CD4-positive, alpha-beta T cell treated with Interleukin-4 for 1 hour (primary cell): Measurements from ENCODE around the gene CASP7.

ENCODE experiments used
- DNase-seq, 2 donors: peaks; one replicate each; pipeline ENCODE4 v3.0.0-alpha.2; 2020 to 2022

Gene CASP7

DNA sequence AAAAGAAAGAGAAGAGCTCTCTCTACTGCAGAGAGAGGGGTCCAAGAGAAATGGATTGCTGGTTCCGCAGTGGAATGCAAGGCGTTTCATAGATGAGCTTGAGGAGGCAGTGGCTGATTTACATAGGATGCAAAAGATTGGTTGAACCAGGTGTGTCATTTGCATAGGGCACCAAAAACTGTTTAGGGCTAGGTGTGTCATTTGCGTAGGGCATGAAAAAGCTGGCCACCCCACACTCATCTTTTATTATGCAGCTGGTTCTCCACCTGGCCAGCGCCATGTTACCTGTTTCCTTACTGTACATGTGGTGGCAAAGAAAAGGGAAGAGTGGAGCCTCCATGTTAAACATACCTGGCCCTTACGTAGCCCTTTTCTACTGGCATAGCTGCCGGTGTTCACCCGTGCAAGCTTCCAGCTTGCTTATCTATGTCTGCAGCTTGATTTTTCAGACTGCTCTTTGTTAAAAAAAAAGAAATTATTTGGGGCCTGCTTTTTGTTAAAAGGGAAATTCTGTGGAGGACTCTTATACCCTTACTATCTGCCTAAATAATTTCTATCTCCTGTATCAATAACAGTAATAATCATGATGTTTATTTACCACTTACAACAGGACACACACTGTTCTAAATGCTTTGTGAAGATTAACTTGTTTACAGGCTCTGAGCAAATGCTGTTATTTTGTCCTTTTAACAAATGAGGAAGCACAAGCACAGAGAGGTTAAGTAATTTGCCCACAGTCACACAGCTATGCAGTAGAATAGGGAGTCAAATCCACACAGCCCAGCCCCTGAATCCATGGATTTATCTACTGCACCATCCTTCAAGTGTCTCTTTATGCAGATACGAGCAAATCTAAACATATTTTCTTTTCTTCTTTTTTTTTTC is 33.3 kb downstream of the CASP7 start:
- no peak for DNase-seq

DNA sequence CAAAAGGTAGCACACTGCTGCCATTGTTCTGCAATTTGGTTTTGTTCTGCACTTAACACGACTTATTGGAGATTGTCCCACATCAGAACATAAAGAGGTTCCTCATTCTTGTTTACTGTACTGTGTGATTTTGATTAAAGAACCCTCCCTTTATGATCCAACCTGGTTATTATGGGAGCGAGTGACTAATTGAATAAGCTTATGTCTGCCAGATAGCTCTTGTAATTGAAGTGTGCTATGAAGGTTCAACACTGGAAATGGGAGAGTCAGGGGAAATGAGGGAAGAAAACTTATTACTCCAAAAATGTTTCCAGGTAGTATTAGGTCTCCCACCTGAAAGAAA is 33.9 kb downstream of the CASP7 start:
- no peak for DNase-seq

DNA sequence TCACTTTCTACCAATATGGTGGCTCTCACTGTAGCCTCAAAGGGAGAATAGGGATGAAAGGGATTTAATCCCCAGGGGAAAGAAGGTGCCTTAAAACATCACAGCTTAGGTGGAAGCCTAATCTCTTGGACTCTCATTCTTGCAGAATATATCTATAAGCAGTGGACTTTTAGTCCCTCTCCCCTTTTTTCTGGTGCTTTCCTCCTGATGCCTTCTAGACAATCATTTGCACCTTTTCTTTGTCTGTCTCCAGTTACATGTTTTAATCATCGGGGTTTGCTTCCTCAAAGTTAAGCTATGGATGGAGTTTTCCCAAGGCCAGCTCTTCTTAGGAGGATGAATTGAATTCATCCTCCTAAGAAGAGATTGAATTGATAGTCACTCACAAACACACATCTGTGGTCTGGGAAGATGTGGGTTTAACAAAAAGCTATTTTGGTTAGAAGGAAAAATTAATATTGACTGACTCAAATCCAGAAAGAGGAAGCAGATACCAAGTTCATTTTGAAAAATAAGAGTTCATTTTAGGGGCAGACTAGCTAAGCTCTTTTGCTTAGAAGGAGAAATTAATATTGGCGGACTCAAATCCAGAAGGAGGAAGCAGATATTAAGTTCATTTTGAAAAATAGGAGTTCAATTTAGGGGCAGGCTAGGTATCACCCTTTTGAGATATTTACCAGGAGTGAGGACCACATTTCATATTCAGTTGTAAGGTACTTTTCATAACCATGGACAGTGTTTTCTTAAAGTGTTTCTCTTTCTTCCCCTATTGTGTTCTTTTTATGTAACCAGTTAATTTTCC is 36.6 kb downstream of the CASP7 start:
- DNase-seq = no peak

DNA sequence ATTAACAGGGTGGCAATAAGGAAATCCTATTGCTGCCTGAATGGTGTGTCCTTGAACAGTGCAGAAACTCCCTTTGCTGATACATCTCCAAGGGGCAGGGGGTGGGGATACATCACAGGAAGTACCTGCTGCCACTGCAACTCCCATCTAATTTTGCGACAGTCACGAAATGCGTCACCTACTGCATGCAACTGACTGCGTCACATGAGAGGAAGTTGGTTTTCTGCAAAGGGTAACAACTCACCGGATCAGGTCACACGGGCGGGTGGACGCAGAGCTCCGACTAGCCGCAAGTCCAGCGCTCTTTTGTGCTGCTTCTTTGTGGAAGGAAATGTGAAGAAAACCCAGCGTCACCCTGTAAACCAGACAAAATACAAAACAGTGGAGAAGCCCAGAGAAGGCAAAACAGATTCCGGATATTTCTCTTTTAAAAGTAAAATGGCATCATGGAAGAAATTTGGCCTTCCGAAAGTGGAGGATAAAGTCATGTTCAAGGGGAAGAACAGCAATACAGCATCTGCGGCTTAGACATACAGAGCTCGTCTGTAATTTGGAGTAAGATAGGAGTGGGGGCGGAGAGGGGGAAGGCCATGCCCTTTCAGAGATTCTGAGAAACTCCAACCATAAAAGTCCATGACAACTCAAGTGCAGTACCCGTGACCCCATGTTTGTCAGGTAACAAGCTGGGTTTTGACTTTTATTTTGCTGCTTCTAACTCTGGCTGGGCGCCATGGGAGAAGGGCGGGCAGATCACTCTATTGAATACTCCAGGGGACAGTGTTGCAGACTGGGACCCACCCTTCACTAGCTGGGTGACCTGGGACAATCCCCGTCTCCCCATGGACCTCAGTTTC is 39.5 kb downstream of the CASP7 start:
- DNase-seq = no peak

DNA sequence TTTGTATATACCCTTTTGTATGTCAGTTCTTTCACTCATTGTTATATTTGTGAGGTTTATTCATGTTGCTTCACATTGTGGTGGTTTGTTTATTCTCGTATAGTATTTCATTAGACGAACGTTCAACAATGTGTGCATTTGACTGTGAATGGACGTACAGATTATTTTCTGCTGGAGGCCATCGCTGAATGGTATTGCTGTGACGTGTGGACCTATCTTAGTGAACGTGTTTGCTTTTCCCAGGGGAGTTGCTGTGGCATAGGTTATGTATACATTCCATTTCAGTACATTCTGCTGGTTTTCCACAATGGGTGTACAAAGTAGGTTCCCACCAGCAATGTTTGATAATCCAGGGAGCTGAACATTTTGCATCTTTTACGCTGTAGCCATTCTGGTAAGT is 40.7 kb downstream of the CASP7 start:
- no peak for DNase-seq

DNA sequence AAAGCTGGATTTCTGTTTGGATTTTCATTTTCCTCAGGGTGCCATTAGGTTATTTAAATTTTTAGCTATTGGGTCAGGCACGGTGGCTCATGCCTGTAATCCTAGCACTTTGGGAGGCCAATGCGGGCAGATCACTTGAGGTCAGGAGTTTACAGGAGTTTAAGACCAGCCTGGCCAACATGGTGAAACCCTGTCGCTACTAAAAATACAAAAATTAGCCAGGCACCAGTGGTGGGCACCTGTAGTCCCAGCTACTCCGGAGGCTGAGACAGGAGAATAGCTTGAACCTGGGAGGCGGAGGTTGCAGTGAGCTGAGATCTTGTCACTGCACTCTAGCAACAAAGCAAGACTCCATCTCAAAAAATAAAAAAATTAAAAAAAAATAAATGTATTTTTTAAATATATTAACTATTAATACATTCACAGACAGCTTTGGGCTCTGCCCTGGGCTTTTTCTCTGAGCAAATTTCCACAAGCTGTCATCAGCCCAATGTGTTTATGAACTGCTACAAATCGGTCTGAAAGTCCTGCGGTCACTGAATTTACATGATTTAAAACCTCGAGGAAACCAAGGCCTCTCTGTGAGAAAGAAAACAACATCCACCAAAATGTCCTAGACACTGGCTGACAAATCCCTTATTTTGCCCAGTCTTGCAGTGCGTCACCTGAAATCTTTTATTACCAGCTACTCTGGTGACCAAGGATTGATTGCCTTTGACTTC is 52.6 kb downstream of the CASP7 start:
- no peak for DNase-seq

DNA sequence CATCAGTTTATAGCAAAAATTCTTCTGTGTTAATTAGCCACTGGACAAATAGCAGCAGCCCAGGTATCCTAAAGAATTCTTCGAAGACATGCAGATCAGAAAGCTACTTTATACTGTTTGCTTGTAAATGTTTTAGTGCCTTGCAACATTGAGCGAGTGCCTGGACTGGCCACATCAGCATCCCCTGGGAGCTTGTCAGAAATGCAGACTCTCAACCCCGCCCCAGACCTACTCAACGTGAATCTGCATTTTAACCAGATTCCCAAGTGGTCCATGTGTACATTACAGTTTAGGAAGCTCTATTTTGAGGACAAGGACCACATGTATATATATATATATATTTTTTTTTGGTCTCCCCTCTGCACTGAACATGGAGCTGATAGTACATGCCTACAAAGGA is 53.3 kb downstream of the CASP7 start:
- DNase-seq = no peak

DNA sequence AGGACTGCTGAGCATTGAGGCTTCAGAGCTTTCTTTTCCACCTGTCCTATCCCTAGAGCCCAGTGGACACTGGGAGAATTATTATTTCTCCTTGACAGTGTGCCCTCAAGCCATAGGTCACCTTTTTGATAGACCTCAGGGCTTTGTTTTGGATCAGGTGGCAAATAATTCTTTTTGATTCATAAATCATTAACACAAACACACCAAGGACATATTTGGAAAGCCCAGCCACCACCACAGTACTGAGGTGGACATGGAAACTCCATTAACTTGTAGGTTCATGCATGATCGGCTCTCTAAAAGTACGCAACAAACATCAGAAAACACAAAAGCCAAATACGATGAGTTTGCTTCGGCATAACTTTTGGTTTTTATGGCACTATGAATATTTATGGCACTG is 53.9 kb downstream of the CASP7 start:
- DNase-seq = no peak

DNA sequence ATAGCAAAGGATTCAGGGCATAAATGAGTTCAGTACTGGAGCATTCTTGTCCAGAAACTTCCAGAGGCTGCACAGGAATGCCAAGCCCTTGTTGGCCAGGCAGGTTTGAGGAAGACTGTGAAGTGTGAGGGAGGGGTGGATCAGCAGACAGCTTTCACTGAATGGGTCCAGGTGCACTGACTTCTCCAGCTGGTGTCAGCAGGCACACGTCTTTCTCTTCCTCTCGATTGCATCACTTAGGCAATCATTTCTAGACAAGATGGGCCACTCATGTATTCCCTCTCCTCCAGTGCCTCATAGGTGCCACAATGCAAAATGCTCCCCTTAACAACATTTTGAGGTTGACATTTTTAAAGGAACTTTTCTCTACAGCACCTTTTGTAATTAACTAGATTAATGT is 56.2 kb downstream of the CASP7 start:
- no peak for DNase-seq

DNA sequence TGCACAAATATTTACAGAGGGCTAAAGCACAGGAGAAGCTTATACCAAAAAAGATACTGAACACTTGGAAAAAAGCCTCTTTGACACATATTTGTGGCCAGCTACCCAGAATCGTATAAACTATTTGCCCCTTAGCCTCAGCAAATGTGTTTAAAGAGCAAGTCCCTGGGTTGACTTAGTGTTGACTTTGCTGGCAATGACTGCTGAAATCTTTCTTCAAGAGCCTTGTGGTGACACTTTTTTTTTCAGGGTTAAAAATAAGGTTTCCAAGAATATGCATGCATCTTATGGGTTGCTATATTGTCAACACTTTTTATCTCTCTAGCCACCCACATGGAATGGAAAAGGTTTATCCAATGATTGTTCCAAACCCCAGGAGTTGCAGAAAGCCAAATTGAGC is 56.9 kb downstream of the CASP7 start:
- DNase-seq = no peak

DNA sequence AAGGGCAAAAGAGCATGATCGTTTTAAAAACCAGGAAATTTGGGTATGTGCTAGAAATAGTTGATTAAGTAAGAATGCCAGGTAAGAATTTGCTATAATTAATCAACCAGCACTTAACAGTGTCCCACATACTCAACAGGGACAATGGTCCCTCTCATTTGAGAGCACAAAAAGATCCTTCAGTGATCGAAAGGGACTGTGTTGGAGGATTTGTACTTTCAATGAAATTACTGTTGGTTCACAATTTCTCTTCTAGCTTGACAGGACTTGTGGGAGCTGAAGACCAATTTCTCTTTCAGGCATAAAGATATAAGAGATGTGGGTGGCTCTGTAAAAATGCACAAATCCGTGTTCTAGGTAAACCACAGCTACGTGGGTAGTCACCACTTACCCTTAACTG is 59.3 kb downstream of the CASP7 start:
- DNase-seq = no peak

DNA sequence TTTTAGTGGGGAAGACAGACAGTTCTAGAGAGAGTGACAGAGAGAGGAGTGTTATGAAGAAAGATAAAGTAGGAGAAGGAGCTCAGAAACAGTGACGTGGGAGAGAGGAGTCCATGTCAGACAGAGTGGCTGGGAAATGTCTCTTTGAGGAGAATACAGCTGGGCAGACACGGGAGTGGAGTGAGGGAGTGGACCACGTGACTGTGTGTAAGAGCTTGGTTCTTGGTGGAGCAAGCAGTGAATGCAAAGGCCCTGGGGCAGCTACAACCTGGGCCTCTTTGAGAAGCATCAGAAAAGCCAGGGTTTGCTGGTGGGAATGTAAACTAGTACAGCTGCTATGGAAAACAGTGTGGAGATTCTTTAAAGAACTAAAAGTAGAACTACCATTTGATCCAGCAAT is 59.9 kb downstream of the CASP7 start:
- DNase-seq = no peak

DNA sequence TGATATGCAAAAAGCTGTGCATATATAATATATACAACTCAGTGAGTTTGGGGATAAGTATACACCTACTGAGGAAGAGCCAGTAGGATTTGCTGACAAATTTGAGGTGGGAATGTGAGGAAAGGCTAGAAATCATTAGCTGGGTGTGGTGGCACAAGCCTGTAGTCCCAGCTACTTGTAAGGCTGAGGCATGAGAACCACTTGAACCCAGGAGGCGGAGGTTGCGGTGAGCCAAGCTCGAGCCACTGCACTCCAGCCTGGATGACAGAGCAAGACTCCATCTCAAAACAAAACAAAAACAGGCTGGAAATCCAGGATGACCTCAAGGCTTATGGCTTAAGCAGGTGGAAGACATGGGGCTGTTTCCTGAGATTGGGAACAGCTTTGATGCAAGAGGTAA is 61.1 kb downstream of the CASP7 start:
- no peak for DNase-seq

DNA sequence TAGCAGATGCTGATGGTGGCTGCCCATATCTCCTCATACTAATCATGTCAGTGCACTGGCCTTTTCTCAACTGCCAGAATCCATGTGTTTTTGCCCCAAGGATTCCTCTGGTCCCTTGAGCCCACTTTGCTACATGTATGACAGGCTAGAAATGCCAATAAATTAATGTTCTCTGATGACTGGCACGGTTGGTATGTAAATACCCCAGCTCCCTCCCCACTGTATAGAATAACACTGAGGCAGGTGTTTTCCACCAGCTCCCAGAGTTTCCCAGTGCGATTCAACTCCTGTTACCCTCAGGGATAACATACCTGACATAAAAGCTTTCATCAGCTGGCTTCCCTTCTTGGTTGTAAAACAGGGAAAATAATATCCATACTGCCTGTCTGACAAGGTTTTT is 62.8 kb downstream of the CASP7 start:
- DNase-seq = no peak

DNA sequence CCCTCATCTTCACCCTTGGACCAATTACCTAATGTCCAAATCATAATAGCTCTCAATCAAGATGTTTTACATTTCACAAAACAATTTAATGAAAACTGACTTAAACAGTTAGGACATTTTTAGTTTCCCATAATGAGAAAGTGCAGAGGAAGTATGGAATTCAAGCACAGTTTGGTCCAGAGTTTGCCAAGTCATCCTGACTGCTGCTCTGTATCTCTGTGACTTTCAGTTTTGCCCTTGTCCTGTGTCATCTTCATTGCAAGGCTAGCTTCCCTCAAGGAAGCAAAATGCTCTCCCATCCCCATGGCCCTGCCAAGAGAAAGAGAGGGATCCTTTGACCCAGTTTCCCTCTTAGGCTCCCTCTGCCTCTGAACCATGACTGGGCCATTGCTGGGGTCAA is 63.9 kb downstream of the CASP7 start:
- no peak for DNase-seq

DNA sequence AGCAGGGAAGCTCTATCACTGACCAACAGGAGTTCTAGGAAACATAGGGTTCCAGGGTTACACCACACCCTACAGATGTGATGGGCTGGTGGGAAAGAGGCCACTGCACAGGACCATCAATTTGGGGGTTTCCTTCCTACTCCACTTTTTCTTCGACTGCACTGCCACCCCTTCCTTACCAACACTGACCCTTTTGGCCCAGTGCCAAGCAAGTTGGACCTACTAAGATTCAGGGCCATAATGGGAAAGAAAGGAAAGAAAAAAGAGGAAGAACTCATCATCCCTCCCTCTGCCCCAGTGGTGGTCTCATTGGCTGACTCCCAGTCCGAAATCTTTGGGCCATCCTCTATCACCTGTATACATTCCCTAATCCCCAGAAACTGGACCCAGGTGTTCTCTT is 65.7 kb downstream of the CASP7 start:
- DNase-seq = no peak

DNA sequence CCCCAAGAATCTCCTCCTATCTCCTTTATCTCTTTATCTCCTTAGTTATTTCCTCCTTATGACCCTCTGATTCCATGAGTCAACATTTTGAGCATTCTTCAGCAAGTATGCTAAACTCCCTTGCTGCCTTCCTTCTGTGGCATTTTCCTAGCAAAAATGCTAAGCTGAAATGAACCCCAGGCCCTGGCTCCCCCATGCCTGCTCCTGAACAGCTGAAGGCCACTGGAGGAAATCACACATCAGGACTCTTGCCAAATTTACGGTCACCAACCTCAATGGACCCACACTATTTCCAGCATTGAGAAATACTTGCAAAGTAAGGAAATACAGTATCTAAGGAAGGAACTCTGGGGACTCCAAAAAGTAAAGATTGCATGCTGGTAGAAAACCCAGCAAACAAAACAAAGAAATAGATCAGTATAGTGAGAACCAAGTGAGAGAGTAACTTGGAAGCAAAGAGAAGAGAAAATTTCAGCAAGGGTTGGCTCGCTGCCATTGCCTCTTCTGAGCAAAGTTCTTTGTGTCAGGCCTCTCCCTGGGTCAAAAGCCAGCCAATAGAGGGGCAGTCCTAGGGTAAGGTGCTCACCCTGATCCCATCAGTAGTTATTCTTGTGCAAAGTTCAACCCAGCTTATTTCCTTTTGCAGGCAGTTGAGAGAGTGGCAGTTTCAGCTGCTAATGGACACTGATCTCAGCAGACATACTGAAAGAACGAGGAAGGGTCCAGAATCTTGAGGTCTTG is 66.7 kb downstream of the CASP7 start:
- no peak for DNase-seq

DNA sequence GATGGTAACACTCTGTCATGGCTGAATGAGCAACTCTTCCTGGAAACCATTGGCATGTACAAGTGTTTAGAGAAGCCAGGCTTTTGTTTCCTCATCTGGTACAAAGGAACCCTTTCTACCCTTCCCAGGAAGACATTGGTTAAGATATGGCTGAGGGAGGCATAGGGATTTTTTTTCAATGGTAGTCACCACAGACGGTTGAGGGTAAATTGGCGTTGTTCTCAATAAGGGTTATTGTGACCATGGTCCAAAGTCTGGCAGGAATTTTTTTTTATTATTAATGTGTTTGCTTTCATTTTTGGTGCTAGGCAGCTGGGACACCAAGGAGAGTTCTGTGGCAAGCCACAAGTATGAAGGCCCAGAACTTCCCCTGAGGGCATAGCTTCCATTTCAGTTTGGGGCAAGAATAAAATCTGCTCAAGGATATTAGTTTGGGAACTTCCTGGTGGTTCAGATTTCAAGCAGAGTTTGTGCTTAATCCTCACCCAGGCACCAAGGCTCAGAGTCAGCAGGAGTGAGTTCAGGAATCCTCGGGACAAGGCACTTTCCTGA is 71.5 kb downstream of the CASP7 start, which contains the start of gene PLEKHS1:
Gene PLEKHS1 (plus strand): TSS at position 502 of the 552 bp plus-strand sequence. CDS start 3,596 bp downstream, outside the sequence.
- no peak for DNase-seq

DNA sequence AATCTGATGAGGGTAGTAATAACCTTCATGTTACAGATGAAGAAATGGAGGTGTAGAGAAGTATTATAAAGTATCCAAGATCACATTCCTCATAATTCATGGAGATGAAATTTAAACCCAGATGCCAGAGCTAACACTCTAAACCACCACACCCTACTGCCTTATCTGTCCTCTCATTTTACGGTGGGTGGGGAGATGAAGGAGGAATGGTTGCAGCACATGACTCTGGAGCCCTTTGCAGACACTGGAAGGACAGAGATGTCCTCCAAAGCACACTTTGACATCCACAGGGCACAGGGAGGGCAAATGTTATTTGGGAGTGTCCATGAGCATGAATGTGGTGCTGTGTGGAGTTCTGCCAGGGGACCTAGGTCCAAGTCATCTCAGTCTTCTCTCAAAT is 72.8 kb downstream of the CASP7 start:
- no peak for DNase-seq

DNA sequence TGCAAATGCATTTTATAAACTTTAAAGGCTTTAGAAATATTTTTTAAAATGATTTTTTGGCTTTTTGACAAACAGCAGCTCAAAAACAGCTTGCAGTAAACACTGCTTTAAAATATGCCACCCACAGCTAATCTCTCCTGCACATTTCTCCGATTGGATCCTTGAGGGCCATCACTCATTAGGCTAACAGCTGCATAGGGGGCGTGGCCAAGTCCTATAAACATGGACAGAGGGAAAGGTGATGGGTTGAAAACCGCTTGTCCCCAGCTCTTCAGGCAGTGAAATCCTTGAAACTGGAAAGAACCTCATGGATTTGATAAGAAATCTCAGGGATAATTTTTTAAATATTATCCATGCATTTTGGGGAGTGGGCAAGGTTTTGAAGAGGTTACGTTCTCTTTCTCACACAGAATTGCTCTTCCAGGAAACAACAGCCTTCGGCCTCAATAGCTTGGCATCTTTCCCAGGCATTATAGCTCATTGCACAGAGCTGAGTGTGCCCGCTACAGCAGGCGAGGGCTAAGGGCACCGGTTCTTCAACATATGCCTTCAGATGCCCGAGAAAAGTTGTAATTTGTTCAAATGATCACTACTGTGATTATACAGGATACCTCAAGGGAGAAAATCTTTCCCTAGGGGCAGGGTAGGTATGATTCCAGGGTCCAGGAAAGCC is 73.4 kb downstream of the CASP7 start:
- no peak for DNase-seq

DNA sequence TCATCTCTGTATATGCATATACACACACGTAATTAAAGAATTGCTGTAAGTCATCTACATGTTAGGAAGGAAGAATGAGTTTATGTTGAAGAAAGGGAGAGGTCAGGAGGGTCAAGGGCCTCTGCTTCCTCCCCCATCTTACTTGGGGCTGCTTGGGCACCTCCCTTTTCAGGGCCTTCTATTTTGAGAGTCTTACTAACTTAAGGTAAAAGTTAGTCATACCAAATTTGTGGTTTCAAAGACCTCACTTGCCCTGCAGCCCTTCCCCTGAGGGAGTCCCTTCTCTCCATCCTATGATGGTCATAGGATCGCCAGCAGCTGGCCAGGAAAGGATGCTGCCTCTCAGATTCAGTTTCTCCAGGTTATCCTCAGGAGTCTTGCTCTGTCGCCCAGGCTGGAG is 74.4 kb downstream of the CASP7 start:
- DNase-seq = no peak
